T follicular helper cell (primary cell): ENCODE measurements around the gene TNS3.

ENCODE experiments used
- DNase-seq: peaks from one replicate; pipeline ENCODE4 v3.0.0-alpha.2; 2020; ENCODE audit warnings: low read depth

Gene TNS3

GRCh38 chr7:47328392-47329319 is 253.3 kb downstream of the TNS3 start:
- DNase-seq, result no peak

- no peak for DNase-seq
Measured at GRCh38 chr7:47327698-47328391, 254.1 kb downstream of the TNS3 start.

- DNase-seq, result no peak
Measured at GRCh38 chr7:47327346-47327697, 254.6 kb downstream of the TNS3 start.

DNA sequence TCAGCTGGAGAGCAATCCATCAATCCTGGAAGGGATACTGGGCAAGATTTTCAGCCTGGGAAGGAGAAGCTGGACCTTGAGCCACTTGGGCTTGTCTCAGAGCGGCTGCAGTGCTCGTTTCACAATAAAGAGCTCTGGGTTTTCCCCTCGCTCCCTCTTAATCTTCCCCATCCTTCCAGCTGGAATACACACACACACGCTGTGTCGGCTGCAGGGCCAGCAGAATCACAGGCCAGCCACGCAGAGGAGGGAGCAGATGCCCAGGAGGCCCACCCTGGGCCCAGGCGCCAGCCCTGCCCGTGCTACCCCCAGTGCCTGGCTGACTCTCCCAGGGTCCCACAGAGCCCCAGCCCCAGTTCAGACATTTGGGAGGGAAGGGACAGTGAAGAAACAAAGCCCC is 255.1 kb downstream of the TNS3 start:
- no peak for DNase-seq

DNA sequence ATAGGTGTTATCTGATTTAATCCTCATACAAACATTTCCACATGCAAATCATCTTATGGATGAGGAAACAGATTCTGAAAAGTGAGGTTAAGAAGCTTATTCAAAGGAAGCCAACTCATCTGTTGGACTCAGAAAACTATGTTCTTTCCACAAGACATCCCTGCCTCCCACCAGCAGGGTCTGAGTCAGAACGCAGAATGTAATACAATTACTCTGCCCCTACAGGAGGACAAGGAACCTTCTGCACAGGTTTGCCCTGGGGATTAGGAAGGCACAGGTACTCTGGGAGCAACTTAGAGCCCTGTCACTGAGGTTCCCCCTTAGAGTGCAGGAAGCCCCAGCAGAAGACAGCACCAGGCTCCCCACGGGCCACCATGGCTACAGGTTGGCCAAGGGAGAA is 255.7 kb downstream of the TNS3 start:
- no peak for DNase-seq

- DNase-seq, result no peak
Measured at GRCh38 chr7:47325337-47325736, 256.6 kb downstream of the TNS3 start.

DNA sequence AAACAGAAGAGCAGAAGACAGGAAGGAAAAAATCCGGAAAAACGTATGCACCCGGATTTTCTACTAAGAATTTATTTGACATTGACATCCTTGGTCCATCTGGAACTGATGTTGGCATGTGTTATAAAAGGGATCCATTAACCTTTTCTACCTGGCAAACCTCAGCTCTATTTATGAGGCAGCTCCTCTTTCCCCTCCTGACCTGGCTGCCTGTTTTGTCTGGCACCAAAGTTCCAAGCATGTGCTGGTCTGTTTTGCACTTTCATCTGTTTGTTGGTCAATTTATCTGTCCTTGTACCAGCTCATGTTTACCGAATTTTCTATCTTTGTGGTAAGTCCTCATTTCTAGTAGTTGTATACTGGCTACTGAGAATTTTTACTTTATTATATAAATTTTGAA is 258.0 kb downstream of the TNS3 start:
- DNase-seq, result no peak

DNA sequence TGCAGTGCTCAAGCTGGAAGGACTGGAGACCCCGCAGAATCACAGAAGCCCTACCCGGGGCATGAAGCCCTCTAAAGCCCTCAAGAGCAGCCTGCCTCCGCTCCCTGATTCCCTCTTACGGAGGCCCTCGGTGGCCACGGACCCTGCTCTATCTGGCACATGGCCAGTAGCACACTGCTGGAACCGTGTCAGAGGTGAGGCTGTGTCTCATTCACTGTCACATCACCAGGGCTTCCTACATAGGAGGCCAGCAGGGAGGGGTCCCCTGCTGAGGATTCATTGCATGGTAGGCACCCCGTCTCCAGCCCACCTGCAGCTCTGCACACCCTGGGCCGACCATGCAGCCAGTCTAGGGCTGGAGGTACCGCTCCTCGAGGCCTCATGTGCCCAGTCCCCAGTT is 259.2 kb downstream of the TNS3 start:
- DNase-seq, result no peak

DNA sequence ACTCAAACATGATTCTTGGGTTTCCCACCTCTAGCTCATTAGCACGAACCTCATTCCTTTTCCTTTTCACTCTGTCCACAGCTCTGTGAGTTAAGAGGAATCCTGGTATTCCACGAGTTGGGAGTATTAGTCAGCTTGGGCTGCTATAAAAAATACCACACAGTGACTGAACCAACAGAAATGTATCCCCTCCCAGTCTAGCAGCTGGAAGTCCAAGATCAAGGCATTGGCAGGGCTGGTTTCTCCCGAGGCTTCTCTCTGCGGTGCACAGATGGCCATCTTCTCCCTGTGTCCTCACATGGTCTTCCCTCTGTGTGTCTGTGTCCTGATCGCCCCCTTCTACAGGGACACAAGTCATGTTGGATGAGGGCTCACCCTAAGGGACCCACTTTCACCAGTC is 261.6 kb downstream of the TNS3 start:
- DNase-seq, result no peak

GRCh38 chr7:47318395-47319182 is 263.3 kb downstream of the TNS3 start:
- DNase-seq, result no peak

DNA sequence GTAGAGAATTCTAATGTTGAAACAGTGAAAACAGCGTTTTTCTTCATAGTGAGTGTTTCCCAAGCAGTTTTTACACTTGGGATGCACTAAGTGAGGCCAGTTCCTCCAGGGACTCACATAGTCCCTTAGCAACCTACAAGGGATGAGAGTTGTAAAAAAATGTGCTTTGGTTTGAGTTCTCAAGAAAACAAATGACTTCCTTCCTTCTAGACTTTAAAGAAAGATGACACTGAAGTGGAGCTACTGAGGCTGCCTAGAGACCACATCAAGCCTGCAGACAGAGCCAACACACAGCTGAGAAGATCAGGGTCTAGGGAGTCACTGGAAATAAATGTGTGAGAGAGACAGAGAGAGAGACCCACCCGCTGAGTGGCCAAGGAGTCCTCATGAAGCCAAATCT is 264.4 kb downstream of the TNS3 start:
- no peak for DNase-seq

- no peak for DNase-seq
Measured at GRCh38 chr7:47314728-47315607, 266.9 kb downstream of the TNS3 start.

- DNase-seq, result no peak
Measured at GRCh38 chr7:47314248-47314647, 267.7 kb downstream of the TNS3 start.

- no peak for DNase-seq
Measured at GRCh38 chr7:47313564-47313963, 268.3 kb downstream of the TNS3 start.

DNA sequence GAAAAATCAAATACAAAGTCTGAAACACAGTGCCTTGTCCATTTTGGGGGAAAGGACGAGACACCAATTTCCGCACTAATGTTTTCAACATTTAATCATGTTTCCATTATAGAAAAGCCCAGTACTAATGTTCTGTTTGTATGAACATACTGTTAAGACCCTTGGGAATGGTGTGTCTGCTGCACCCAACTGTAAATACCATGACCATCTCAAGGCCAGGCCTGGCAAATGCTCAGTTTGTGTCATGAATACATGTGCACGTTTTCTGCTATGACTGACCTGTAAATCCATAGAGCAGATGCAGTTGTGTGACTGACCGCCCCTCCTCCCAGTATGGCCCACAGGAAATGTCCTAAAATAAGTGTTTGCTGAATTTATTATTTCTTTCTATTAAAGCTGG is 270.0 kb downstream of the TNS3 start:
- no peak for DNase-seq

DNA sequence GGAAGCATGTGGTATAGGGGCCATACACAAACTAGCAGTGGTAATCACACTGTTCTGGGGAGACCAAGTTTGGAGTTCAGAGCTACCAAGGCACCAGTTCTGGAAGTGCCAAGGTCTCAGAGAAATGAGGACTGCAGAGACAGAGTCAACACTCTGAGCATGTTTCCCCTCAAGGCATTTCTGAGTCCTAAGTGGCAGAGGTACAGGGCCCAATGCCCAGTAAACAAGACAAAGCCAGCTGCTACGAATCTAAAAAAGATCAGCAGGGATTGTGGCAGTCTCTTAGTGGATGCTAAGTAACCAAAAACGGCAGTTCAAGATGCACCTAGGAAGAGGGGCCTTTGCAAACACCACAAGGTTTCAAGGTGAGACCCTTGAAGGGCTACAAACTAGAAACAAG is 271.9 kb downstream of the TNS3 start:
- DNase-seq, result no peak

GRCh38 chr7:47308808-47309207 is 273.1 kb downstream of the TNS3 start:
- no peak for DNase-seq

DNA sequence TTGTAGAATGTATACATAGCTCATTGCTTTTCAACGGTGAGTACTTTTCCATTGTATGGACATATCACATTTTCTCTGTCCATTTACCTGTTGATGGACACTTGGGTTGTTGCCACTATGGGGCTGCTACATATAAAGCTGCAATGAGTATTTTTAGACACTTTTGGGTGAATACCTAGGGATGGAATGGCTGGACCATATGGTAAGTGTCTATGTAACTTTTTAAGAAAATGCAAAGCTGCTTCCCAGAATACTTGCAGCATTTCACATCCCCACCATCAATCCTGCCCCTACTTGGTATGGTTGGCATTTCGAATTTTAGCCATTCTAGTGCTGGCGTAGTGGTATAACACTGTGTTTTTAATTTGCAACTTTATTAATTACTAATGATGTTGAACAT is 274.6 kb downstream of the TNS3 start:
- DNase-seq, result no peak

- no peak for DNase-seq
Measured at GRCh38 chr7:47304727-47305719, 276.9 kb downstream of the TNS3 start.

DNA sequence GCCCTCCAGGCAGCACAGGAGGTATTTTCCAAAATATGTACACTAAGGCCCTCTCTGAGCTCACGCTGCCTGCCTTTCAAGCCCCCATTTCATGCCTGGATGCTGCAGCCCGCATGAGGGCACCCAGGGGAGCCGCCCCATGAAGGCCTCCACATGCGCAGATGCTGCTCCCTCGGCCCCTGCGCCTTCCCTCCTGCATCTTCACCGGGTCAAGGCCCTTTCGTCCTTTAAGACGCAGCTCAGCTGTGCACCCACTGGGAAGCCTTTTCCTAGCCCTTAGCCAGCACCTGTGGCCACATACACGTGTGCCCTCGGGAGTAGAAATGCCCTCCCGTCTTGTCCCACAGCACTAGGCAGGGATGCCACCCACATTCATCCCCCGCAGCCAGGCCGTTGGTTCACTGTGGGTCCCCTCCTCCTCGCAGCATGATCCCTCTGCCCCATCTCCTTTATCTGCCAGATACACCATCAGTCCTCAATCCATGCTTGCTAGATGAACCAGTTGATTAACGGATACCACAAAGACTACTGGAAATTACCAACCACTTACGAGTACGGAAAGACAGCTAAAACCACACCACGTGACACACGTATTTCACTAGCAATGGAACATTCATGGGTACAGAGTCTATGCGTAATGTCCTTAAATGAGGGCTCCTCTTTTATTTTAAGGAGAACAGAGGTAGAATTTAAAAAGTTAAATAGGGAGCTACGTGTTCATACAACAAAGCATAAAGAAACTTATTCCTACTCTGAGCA is 278.0 kb downstream of the TNS3 start:
- DNase-seq, result no peak
